SK-N-SH treated with all-trans-retinoic acid at 6 μM for 48 hours (cell line): ENCODE measurements around the gene SPATA6L.

Experiments
- ARNTL ChIP-seq: fragments of 450-650 bp; formaldehyde crosslinking; IDR thresholded peaks from 2 replicates; pipeline ENCODE4 v1.5.0; 2020; ENCODE audit warnings: low read depth, mild to moderate bottlenecking, moderate library complexity, borderline replicate concordance
- BACH2 ChIP-seq: fragments of 250-450 bp; sonication (Bioruptor Pico); IDR thresholded peaks from 2 replicates; pipeline ENCODE4 v1.9.0; 2021; ENCODE audit warnings: mild to moderate bottlenecking, borderline replicate concordance
- CSDC2 ChIP-seq: fragments of 250-450 bp; sonication (Bioruptor Pico); IDR thresholded peaks from 2 replicates; pipeline ENCODE4 v1.5.0; 2020; ENCODE audit warnings: mild to moderate bottlenecking, moderate library complexity
- ESRRG ChIP-seq: fragments of 250-450 bp; sonication (Bioruptor Pico); IDR thresholded peaks from 2 replicates; pipeline ENCODE4 v1.6.1; 2021; ENCODE audit warnings: mild to moderate bottlenecking
- ISL1 ChIP-seq: fragments of 250-450 bp; sonication (Bioruptor Pico); IDR thresholded peaks from 2 replicates; pipeline ENCODE4 v2.1.2; 2022; ENCODE audit warnings: mild to moderate bottlenecking, moderate library complexity
- RARB ChIP-seq: fragments of 250-450 bp; sonication (Bioruptor Pico); IDR thresholded peaks from 2 replicates; pipeline ENCODE4 v1.8.0; 2021; ENCODE audit warnings: mild to moderate bottlenecking, moderate library complexity
- SNAI2 ChIP-seq: fragments of 250-450 bp; sonication (Bioruptor Pico); IDR thresholded peaks from 2 replicates; pipeline ENCODE4 v1.5.0; 2020; ENCODE audit warnings: mild to moderate bottlenecking, moderate library complexity
- ZC3H10 ChIP-seq: fragments of 250-450 bp; sonication (Bioruptor Pico); IDR thresholded peaks from 2 replicates; pipeline ENCODE4 v1.5.1; 2021; ENCODE audit warnings: mild to moderate bottlenecking, moderate library complexity
- ZFP3 ChIP-seq: fragments of 250-450 bp; sonication (Bioruptor Pico); IDR thresholded peaks from 2 replicates; pipeline ENCODE4 v1.5.0; 2020; ENCODE audit warnings: mild to moderate bottlenecking, moderate library complexity
- ZFP30 ChIP-seq: fragments of 450-650 bp; formaldehyde crosslinking; IDR thresholded peaks from 2 replicates; pipeline ENCODE4 v1.5.0; 2022; ENCODE audit warnings: mild to moderate bottlenecking, moderate library complexity
- ZNF565 ChIP-seq: fragments of 450-650 bp; formaldehyde crosslinking; conservative IDR thresholded peaks from 2 replicates; pipeline ENCODE4 v1.5.0; 2020; ENCODE audit warnings: low read depth, mild to moderate bottlenecking, moderate library complexity
- TF ChIP-seq, protein P1 (sequence below): fragments of 250-450 bp; sonication (Bioruptor Pico); IDR thresholded peaks from 2 replicates; pipeline ENCODE4 v1.8.0; 2020; ENCODE audit warnings: mild to moderate bottlenecking, moderate library complexity, borderline replicate concordance
- TF ChIP-seq, protein P2 (sequence below): fragments of 250-450 bp; sonication (Bioruptor Pico); IDR thresholded peaks from 2 replicates; pipeline ENCODE4 v1.5.1; 2020; ENCODE audit warnings: low read depth, mild to moderate bottlenecking, moderate library complexity

DNA sequence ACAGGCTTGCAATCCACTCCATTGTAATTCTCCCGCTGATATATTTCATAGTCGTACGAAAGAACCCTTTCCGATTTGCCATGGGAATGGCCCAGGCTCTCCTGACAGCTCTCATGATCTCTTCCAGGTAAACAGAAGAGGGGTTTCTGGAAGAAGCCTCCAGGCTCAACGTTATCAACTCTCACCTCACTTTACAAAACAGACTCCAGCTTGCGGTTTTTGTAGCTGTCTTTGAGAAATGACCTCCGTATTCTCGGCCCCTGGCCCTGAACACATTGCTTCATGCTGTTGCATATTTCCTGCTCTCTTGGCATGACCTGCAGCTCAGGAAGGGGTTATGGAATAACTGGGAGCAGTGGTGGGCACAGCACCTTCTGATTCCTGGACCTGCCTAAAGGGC, 90.3 kb downstream of the SPATA6L start:
- no peak for TF ChIP-seq SNAI2 (CRISPR knock-in tag)
- no peak for TF ChIP-seq CSDC2 (CRISPR knock-in tag)
- no peak for TF ChIP-seq ZNF565 (CRISPR knock-in tag)
- TF ChIP-seq ESRRG (CRISPR knock-in tag): no peak
- no peak for TF ChIP-seq RARB (CRISPR knock-in tag)
- TF ChIP-seq, protein P1, sequence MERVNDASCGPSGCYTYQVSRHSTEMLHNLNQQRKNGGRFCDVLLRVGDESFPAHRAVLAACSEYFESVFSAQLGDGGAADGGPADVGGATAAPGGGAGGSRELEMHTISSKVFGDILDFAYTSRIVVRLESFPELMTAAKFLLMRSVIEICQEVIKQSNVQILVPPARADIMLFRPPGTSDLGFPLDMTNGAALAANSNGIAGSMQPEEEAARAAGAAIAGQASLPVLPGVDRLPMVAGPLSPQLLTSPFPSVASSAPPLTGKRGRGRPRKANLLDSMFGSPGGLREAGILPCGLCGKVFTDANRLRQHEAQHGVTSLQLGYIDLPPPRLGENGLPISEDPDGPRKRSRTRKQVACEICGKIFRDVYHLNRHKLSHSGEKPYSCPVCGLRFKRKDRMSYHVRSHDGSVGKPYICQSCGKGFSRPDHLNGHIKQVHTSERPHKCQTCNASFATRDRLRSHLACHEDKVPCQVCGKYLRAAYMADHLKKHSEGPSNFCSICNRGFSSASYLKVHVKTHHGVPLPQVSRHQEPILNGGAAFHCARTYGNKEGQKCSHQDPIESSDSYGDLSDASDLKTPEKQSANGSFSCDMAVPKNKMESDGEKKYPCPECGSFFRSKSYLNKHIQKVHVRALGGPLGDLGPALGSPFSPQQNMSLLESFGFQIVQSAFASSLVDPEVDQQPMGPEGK (CRISPR knock-in tag): no peak
- TF ChIP-seq, protein P2, sequence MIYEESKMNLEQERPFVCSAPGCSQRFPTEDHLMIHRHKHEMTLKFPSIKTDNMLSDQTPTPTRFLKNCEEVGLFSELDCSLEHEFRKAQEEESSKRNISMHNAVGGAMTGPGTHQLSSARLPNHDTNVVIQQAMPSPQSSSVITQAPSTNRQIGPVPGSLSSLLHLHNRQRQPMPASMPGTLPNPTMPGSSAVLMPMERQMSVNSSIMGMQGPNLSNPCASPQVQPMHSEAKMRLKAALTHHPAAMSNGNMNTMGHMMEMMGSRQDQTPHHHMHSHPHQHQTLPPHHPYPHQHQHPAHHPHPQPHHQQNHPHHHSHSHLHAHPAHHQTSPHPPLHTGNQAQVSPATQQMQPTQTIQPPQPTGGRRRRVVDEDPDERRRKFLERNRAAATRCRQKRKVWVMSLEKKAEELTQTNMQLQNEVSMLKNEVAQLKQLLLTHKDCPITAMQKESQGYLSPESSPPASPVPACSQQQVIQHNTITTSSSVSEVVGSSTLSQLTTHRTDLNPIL (CRISPR knock-in tag): no peak
- no peak for TF ChIP-seq ZFP3 (CRISPR knock-in tag)
- no peak for TF ChIP-seq ZFP30 (CRISPR knock-in tag)
- no peak for TF ChIP-seq BACH2
- TF ChIP-seq ZC3H10 (CRISPR knock-in tag): no peak
- no peak for TF ChIP-seq ISL1 (CRISPR knock-in tag)
- TF ChIP-seq ARNTL: no peak
